BJ (cell line): ENCODE results near the gene LRRC9. TPM values are rescaled to one million over a fixed set of nuclear protein-coding genes. Genes with fewer than 3 reads are reported as not detected.
"Not testable (repeated sequence)": the region's sequence is repeated elsewhere in the genome, so short reads cannot be mapped to it uniquely, and the experiment has no call there.

Source experiments
- CTCF ChIA-PET: fragments of 350-600 bp; formaldehyde crosslinking; extraction: SDS; loops from one replicate; lab custom pipeline; 2021; ENCODE audit warnings: antibody characterized with exemption, inconsistent platforms; lab: Yijun Ruan, JAX
- POLR2A ChIA-PET: fragments of 300-600 bp; sonication (Branson Sonifier 250); formaldehyde crosslinking; extraction: SDS; loops from one replicate; lab custom pipeline; 2021; ENCODE audit warnings: antibody characterized with exemption; lab: Charles Lee
- DNase-seq: peaks from one replicate; pipeline ENCODE4 v3.0.0-alpha.2; 2011; ENCODE audit warnings: low read depth
- H3K27me3 ChIP-seq: 2 replicates; pipeline ENCODE4 v1.6.0; 2011; ENCODE audit warnings: low read length; ENCODE audit not compliant: control insufficient read depth, insufficient read depth
- H3K36me3 ChIP-seq: 2 replicates; pipeline ENCODE4 v1.5.1; 2011; ENCODE audit warnings: low read length; ENCODE audit not compliant: control insufficient read depth, insufficient read depth
- H3K4me3 ChIP-seq: 2 replicates; pipeline ENCODE4 v1.5.1; 2011; ENCODE audit warnings: low read depth, mild to moderate bottlenecking, control low read depth, low read length
- polyA plus RNA-seq: library from polyadenylated mRNA; depleted of rRNA; stranded (reverse); fragments of >200 nt; gene quantifications from 2 replicates; pipeline ENCODE4 v1.2.3, GENCODE V29; 2011
- TF ChIP-seq, protein P1 (sequence below): IDR thresholded peaks from 2 replicates; pipeline ENCODE4 v1.5.1; 2011; ENCODE audit warnings: low read depth, mild to moderate bottlenecking, control low read depth, inconsistent platforms, low read length, moderate library complexity; ENCODE audit not compliant: insufficient read depth

Gene LRRC9
- polyA plus RNA-seq, 1 experiment = not detected

- DNase-seq = no peak
- no peak overlapping the region for H3K4me3 ChIP-seq
- CTCF ChIA-PET = no interaction called here
- H3K36me3 ChIP-seq = no peaks in the 10 kb centered on the region
- TF ChIP-seq, protein P1, sequence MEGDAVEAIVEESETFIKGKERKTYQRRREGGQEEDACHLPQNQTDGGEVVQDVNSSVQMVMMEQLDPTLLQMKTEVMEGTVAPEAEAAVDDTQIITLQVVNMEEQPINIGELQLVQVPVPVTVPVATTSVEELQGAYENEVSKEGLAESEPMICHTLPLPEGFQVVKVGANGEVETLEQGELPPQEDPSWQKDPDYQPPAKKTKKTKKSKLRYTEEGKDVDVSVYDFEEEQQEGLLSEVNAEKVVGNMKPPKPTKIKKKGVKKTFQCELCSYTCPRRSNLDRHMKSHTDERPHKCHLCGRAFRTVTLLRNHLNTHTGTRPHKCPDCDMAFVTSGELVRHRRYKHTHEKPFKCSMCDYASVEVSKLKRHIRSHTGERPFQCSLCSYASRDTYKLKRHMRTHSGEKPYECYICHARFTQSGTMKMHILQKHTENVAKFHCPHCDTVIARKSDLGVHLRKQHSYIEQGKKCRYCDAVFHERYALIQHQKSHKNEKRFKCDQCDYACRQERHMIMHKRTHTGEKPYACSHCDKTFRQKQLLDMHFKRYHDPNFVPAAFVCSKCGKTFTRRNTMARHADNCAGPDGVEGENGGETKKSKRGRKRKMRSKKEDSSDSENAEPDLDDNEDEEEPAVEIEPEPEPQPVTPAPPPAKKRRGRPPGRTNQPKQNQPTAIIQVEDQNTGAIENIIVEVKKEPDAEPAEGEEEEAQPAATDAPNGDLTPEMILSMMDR = no peak
- POLR2A ChIA-PET = no interaction called here
- no peaks in the 10 kb centered on the region for H3K27me3 ChIP-seq
Observed at GRCh38 chr14:59997966-59998365, 78.0 kb downstream of the LRRC9 start.

DNA sequence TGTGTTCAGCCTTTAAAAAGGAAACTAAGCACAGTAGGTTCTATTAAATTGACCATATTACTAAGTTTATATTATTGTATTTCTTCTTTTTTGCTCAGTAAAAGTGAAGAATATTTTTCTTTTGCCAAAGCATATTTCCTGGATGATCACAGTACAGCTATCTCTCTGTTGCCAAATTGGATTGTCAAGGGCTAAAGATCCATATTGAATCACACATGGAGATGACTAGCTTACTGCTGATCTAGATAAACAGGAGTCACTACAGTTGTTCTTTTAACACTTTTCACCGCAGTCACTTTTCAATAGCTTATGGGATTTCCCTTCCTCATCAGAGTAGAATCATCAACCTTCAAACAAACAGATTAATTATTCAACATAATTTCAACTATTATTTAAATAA lies 78.6 kb downstream of the LRRC9 start:
- POLR2A ChIA-PET = no interaction called here
- Histone ChIP-seq H3K36me3 (no peaks in the 10 kb centered on the region), H3K27me3 (no peaks in the 10 kb centered on the region), H3K4me3 (no peak overlapping the region)
- CTCF ChIA-PET = interaction anchor here (3.9 kb wide), 1 partner anchor 34 kb away, joined by 11 read pairs; no protein-coding TSS in a partner anchor
- DNase-seq = no peak
- TF ChIP-seq, protein P1 = no peak

- CTCF ChIA-PET = no interaction called here
- TF ChIP-seq, protein P1 = no peak
- no peak for DNase-seq
- Histone ChIP-seq H3K36me3 (no peaks in the 10 kb centered on the region), H3K4me3 (no peak overlapping the region), H3K27me3 (no peaks in the 10 kb centered on the region)
- POLR2A ChIA-PET = no interaction called here
Observed at GRCh38 chr14:60002819-60003492, 83.0 kb downstream of the LRRC9 start.

- ChIA-PET POLR2A (no interaction called here), CTCF (no interaction called here)
- DNase-seq = no peak
- Histone ChIP-seq H3K36me3 (no peaks in the 10 kb centered on the region), H3K27me3 (no peaks in the 10 kb centered on the region), H3K4me3 (no peak overlapping the region)
- TF ChIP-seq, protein P1 = no peak
Observed at GRCh38 chr14:60003991-60004390, 84.0 kb downstream of the LRRC9 start.

GRCh38 chr14:60008042-60008441 lies 88.1 kb downstream of the LRRC9 start:
- Histone ChIP-seq H3K27me3 (no peaks in the 10 kb centered on the region), H3K4me3 (no peak overlapping the region), H3K36me3 (no peaks in the 10 kb centered on the region)
- ChIA-PET POLR2A (no interaction called here), CTCF (no interaction called here)
- DNase-seq = no peak
- TF ChIP-seq, protein P1 = no peak

DNA sequence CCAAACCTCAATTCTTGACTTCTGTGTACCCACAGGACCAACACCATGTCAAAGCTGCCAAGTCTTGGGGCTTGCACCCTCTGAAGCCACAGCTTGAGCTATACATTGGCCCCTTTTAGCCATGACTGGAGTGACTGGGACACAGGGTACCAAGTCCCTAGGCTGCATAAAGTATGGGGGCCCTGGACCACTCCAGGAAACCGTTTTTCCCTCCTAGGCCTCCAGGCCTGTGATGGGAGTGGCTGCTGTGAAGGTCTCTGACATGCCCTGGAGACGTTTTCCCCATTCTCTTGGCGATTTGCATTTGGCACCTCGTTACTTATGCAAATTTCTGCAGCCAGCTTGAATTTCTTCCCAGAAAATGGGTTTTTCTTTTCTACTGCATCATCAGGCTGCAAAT lies 90.3 kb downstream of the LRRC9 start:
- CTCF ChIA-PET, DNase-seq, POLR2A ChIA-PET, H3K4me3 ChIP-seq, H3K27me3 ChIP-seq, H3K36me3 ChIP-seq: not testable (repeated sequence)
